K562 (cell line): ENCODE measurements around the gene FXYD1. TPM values are rescaled to one million over a fixed set of nuclear protein-coding genes. Genes with fewer than 3 reads are reported as not detected.

ENCODE experiments used
- ATAC-seq: fragments of 200-7000 bp; cut with Tn5 transposase; 3 replicates; pipeline ENCODE4 v1.9.1; 2020; ENCODE audit warnings: moderate library complexity
- BruUV-seq: library from RNA; stranded (reverse); fragments of 400-500 nt; replicated peaks from 2 replicates; lab custom pipeline; 2021; lab: Mats Ljungman, UMichigan
- CTCF ChIA-PET: fragments of 300-600 bp; formaldehyde crosslinking; extraction: SDS; loops from one replicate; lab custom pipeline; 2021; ENCODE audit warnings: low intra/inter-chr PET ratio; lab: Yijun Ruan, JAX
- POLR2A ChIA-PET: fragments of 300-600, 350-650 bp; sonication (Branson Sonifier 250); formaldehyde crosslinking; extraction: SDS; loops from one replicate; lab custom pipeline; 2021; ENCODE audit warnings: antibody characterized with exemption, inconsistent platforms; lab: Yijun Ruan, JAX
- DNase-seq, 4 experiments: peaks; one replicate each; pipeline versions ENCODE4 v3.0.0 to v3.0.0-alpha.2; 2011 to 2018; ENCODE audit warnings: low spot score in 3 of 4, mixed read lengths in 3 of 4; ENCODE audit errors: extremely low read depth in 1 of 4
- FAIRE-seq: peaks from 2 replicates; lab custom pipeline; 2011; peaks lifted over from hg19 to GRCh38; lab: Jason Lieb, UNC
- H2AFZ ChIP-seq: 2 replicates; pipeline ENCODE4 v1.6.0; 2011; ENCODE audit warnings: low read depth, low read length, control low read depth, inconsistent platforms
- H3K27ac ChIP-seq: fragments of 200-600 bp; 3 replicates; pipeline ENCODE4 v1.8.0; 2011; ENCODE audit warnings: low read depth, mild to moderate bottlenecking, control low read depth, inconsistent platforms, low read length, moderate library complexity, mixed read lengths; ENCODE audit errors: extremely low read depth
- H3K27me3 ChIP-seq, 2 experiments: fragments of 300-600 bp in 1 of 2; 2 replicates in 1 of 2; 3 replicates in 1 of 2; pipeline versions ENCODE4 v1.6.0 to v1.8.0; 2011; ENCODE audit warnings: inconsistent platforms in 2 of 2, low read length in 2 of 2, mild to moderate bottlenecking in 1 of 2, mixed read lengths in 1 of 2, moderate library complexity in 1 of 2; ENCODE audit not compliant: control insufficient read depth in 2 of 2, insufficient read depth in 2 of 2
- H3K36me3 ChIP-seq: fragments of 300-600 bp; 3 replicates; pipeline ENCODE4 v1.8.0; 2011; ENCODE audit warnings: mild to moderate bottlenecking, low read length, inconsistent platforms; ENCODE audit not compliant: control insufficient read depth, insufficient read depth
- H3K4me1 ChIP-seq, 2 experiments: fragments of 200-600 bp in 1 of 2; replicated peaks in 1 of 2; 2 replicates in 1 of 2; 3 replicates in 1 of 2; pipeline versions ENCODE4 v1.5.1 to v1.8.0; 2011; ENCODE audit warnings: inconsistent platforms in 2 of 2, low read length in 2 of 2, mild to moderate bottlenecking in 1 of 2, mixed read lengths in 1 of 2, moderate library complexity in 1 of 2; ENCODE audit not compliant: control insufficient read depth in 2 of 2, insufficient read depth in 2 of 2
- H3K4me2 ChIP-seq: 2 replicates; pipeline ENCODE4 v1.6.1; 2011; ENCODE audit warnings: low read length, control low read depth, inconsistent platforms, mixed read lengths; ENCODE audit not compliant: insufficient read depth
- H3K4me3 ChIP-seq: fragments of 200-600 bp; sonication (generic), shearing (Covaris generic); 2 replicates; pipeline ENCODE4 v1.5.1; 2016; ENCODE audit warnings: control low read depth, inconsistent platforms
- H3K79me2 ChIP-seq: fragments of 200-600 bp; 3 replicates; pipeline ENCODE4 v1.8.0; 2011; ENCODE audit warnings: low read length, inconsistent platforms; ENCODE audit not compliant: control insufficient read depth, insufficient read depth
- H3K9ac ChIP-seq, 2 experiments: 2 replicates each; pipeline versions ENCODE4 v1.6.0 to v1.6.1; 2011; ENCODE audit warnings: low read depth in 2 of 2, low read length in 2 of 2, control low read depth in 1 of 2, inconsistent platforms in 1 of 2, mild to moderate bottlenecking in 1 of 2, mixed read lengths in 1 of 2; ENCODE audit not compliant: insufficient read depth in 1 of 2
- H3K9me1 ChIP-seq: one replicate; pipeline ENCODE4 v1.6.0; 2011; ENCODE audit warnings: inconsistent platforms, mild to moderate bottlenecking, low read length, moderate library complexity; ENCODE audit not compliant: control insufficient read depth, insufficient read depth
- H3K9me3 ChIP-seq: replicated peaks from 2 replicates; pipeline ENCODE4 v1.5.1; 2011; ENCODE audit warnings: low read depth, low read length, inconsistent platforms; ENCODE audit not compliant: control insufficient read depth, insufficient read depth
- H4K20me1 ChIP-seq: replicated peaks from 2 replicates; pipeline ENCODE4 v1.6.1; 2011; ENCODE audit warnings: low read length, inconsistent platforms, mixed read lengths; ENCODE audit not compliant: control insufficient read depth, insufficient read depth
- ADNP ChIP-seq: fragments of 200-800 bp; sonication (Bioruptor generic); IDR thresholded peaks from 2 replicates; pipeline ENCODE4 v1.6.1; 2016; ENCODE audit warnings: missing genetic modification characterization, missing compliant biosample characterization
- EGR1 ChIP-seq: fragments of 450-650 bp; conservative IDR thresholded peaks from 2 replicates; pipeline ENCODE4 v1.6.1; 2017; ENCODE audit warnings: mild to moderate bottlenecking
- KDM1A ChIP-seq, 2 experiments: fragments of 450-650 bp; IDR thresholded peaks; 2 replicates each; pipeline ENCODE4 v1.6.1; 2016; ENCODE audit warnings: mild to moderate bottlenecking in 2 of 2
- LARP7 ChIP-seq: fragments of 450-650 bp; IDR thresholded peaks from 2 replicates; pipeline ENCODE4 v1.6.1; 2016
- MCM3 ChIP-seq: fragments of 450-650 bp; IDR thresholded peaks from 2 replicates; pipeline ENCODE4 v1.6.1; 2016
- MEIS2 ChIP-seq: fragments of 450-650 bp; IDR thresholded peaks from 2 replicates; pipeline ENCODE4 v1.6.1; 2014; ENCODE audit warnings: mild to moderate bottlenecking; ENCODE audit not compliant: partially characterized antibody
- NCOA2 ChIP-seq, 2 experiments: fragments of 450-650 bp; IDR thresholded peaks; 2 replicates each; pipeline ENCODE4 v1.6.1; 2018; ENCODE audit warnings: mild to moderate bottlenecking in 2 of 2, moderate library complexity in 1 of 2; ENCODE audit not compliant: partially characterized antibody in 2 of 2
- RCOR1 ChIP-seq, 2 experiments: IDR thresholded peaks; 2 replicates each; pipeline ENCODE4 v1.6.1; 2012; ENCODE audit warnings: low read depth in 2 of 2, low read length in 2 of 2, borderline replicate concordance in 1 of 2, improper control_type of control experiment in 1 of 2
- UBTF ChIP-seq, 2 experiments: IDR thresholded peaks; 2 replicates each; pipeline ENCODE4 v1.6.1; 2012; ENCODE audit warnings: improper control_type of control experiment in 2 of 2, low read depth in 2 of 2, low read length in 2 of 2, borderline replicate concordance in 1 of 2
- ZFX ChIP-seq: sonication (generic); formaldehyde crosslinking; IDR thresholded peaks from 2 replicates; pipeline ENCODE4 v1.8.0; 2022; ENCODE audit warnings: mild to moderate bottlenecking, missing genetic modification reagents, moderate library complexity
- ZMIZ1 ChIP-seq, 2 experiments: fragments of 150-350 bp in 1 of 2; IDR thresholded peaks; 2 replicates each; pipeline ENCODE4 v1.6.1; 2012 to 2016; ENCODE audit warnings: low read depth in 2 of 2, low read length in 2 of 2, mild to moderate bottlenecking in 1 of 2, moderate library complexity in 1 of 2
- ZNF77 ChIP-seq: fragments of 250-450 bp; sonication (Bioruptor Pico); IDR thresholded peaks from 2 replicates; pipeline ENCODE4 v1.5.0; 2020
- WGBS: fragments of 100-300 bp; shearing (Covaris generic); methylation state at CpG from one replicate; pipeline ENCODE4 v1.1.6; 2016; ENCODE audit warnings: low coverage, mixed read lengths; ENCODE audit not compliant: insufficient coverage; ENCODE audit errors: missing lambda C conversion rate; 5-methylcytosine and 5-hydroxymethylcytosine counted together
- in situ Hi-C: fragments of 300-500 bp; cut with MboI; formaldehyde crosslinking; loops from 4 replicates; pipeline ENCODE4 v1.15.0; 2018; ENCODE audit warnings: inconsistent platforms, mixed read lengths
- intact Hi-C: fragments of 100-400 bp; cut with micrococcal nuclease; formaldehyde crosslinking; loops from 2 replicates; pipeline ENCODE4 v1.14.2; 2022
- polyA plus RNA-seq, 8 experiments: library from polyadenylated mRNA; depleted of rRNA in 4 of 8; stranded (reverse) in 5 of 8; unstranded in 3 of 8; fragments of >200 nt; fragmentation: Nextera tagmentation in 2 of 8; fragmentation: Illumina TruSeq in 1 of 8; extraction: Ambion mirVana in 2 of 8; extraction: Trizol in 1 of 8; gene quantifications; 2 replicates each; pipeline versions ENCODE4 v1.2.1 to v1.2.3, GENCODE V29; 2011 to 2014; ENCODE audit warnings: inconsistent platforms in 1 of 8, missing spikeins in 1 of 8
- total RNA-seq, 7 experiments: library from RNA; depleted of rRNA in 6 of 7; stranded (reverse); fragments of >200 nt in 6 of 7; fragmentation: Illumina TruSeq in 2 of 7; extraction: Trizol in 2 of 7; gene quantifications; 2 replicates each; pipeline versions ENCODE4 v1.2.1 to v1.2.3, GENCODE V29; 2011 to 2021; ENCODE audit warnings: low replicate concordance in 1 of 7

FXYD1 gene
- total and polyA plus RNA-seq, 9 of the 15 experiments (the other 6 are each of a cell fraction or from before 2014, with no cell fraction given), result 0.40 to 3.2 (median 1.8) TPM; not detected in 3

- TF ChIP-seq EGR1 (peak; percentile 48), MEIS2 (peak; percentile 41)
These were observed 2.6 kb downstream of the FXYD1 start (continued) for GRCh38 chr19:35140962-35141836.

GRCh38 chr19:35141837-35142605 is 3.4 kb downstream of the FXYD1 start:
- peak in 1 of 4 experiments; percentile 53 for DNase-seq
- peak overlapping the region; percentile 78 for H3K4me2 ChIP-seq
- intact Hi-C loops, result loop anchor here (5.0 kb wide), 1 partner anchor 125 kb away; the partner anchor contains the start of gene USF2
- no peaks in the 10 kb centered on the region for H3K9me1 ChIP-seq
- no TSS peak for BruUV-seq
- H2AFZ ChIP-seq, result peak overlapping the region; percentile 95
- H3K79me2 ChIP-seq, result no peaks in the 10 kb centered on the region
- 9% methylated on average over 18 of the region's 21 CpGs for WGBS
- H3K9me3 ChIP-seq, result no peaks in the 10 kb centered on the region
- ATAC-seq, result no peak
- H3K36me3 ChIP-seq, result peaks cover 2% of the 10 kb centered on the region; the same call in 1 of the 3 replicates
- H4K20me1 ChIP-seq, result peaks cover 12% of the 10 kb centered on the region
- FAIRE-seq, result no peak
- no peaks in the 10 kb centered on the region; a peak in 2 of 5 replicates for H3K27me3 ChIP-seq
- H3K4me1 ChIP-seq, result peaks cover 13 to 59% of the 10 kb centered on the region in 2 experiments
- peak overlapping the region; percentile 19; the same call in 2 of the 3 replicates for H3K27ac ChIP-seq
- ChIA-PET POLR2A (interaction anchor here (0.6 to 1.3 kb wide), 8 partner anchors 9 to 128 kb away, joined by 3 to 7 read pairs (median 4); no protein-coding TSS in a partner anchor), CTCF (interaction anchor here (0.6 kb wide), 1 partner anchor 11 kb away, joined by 3 read pairs; no protein-coding TSS in a partner anchor)
- H3K4me3 ChIP-seq, result peak overlapping the region; percentile 43
- H3K9ac ChIP-seq, result peak overlapping the region; percentile 42 to 89
- in situ Hi-C loops, result no loop called here
- TF ChIP-seq UBTF (IDR thresholded peaks at IDR 0.05; ENCODE audit: borderline replicate concordance in 1 of 2, low read depth in 2 of 2, low read length in 2 of 2) (no peak), ADNP (tag) (peak; percentile 90), RCOR1 (IDR thresholded peaks at IDR 0.05; ENCODE audit: borderline replicate concordance in 1 of 2, low read depth in 2 of 2, low read length in 2 of 2) (peak in 1 of 2 experiments; percentile 69; a peak in 1 of 4 replicates), ZFX (CRISPR knock-in tag) (no peak), KDM1A (IDR thresholded peaks at IDR 0.05) (peak; percentile 73 to 88), ZNF77 (no peak), ZMIZ1 (IDR thresholded peaks at IDR 0.05; ENCODE audit: low read depth in 2 of 2, low read length in 2 of 2) (no peak), MCM3 (no peak), NCOA2 (IDR thresholded peaks at IDR 0.05; ENCODE audit: partially characterized antibody in 2 of 2) (no peak), LARP7 (no peak)
